Ramos (cell line): Measurements from ENCODE around the gene LILRA2.

Source experiments
- in situ Hi-C: fragments of 300-500 bp; cut with MboI; formaldehyde crosslinking; loops from one replicate; pipeline ENCODE4 v1.14.3; 2022; ENCODE audit warnings: low sequenced_read_pairs; ENCODE audit not compliant: unreplicated experiment

LILRA2 gene

DNA sequence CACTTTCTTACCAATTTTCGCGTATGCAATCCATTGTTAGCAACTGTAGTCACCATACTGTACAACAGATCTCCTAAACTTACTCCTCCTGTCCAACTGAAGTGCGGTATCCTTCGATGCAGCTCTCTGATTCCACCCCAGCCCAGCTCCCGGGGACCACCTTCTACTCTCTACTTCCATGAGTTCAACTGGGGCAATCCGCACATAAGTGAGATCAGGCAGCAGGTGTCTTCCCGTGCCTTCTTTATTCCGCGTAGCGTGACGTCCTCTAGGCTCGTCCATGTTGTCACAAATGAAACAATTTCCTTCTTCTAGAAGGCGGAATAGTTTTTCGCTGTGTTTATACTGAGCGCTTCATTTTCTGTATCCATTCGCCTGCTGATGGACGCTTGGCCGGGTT, 65.1 kb downstream of the LILRA2 start:
- in situ Hi-C loops: no loop called here
